Stromal cell of bone marrow (primary cell): ENCODE data around the gene DCLRE1C.
"Not testable (repeated sequence)": the region's sequence is repeated elsewhere in the genome, so short reads cannot be mapped to it uniquely, and the experiment has no call there.

ENCODE experiments used
- DNase-seq: peaks from one replicate; pipeline ENCODE4 v3.0.0-alpha.2; 2012; ENCODE audit warnings: low read depth

Gene DCLRE1C

DNA sequence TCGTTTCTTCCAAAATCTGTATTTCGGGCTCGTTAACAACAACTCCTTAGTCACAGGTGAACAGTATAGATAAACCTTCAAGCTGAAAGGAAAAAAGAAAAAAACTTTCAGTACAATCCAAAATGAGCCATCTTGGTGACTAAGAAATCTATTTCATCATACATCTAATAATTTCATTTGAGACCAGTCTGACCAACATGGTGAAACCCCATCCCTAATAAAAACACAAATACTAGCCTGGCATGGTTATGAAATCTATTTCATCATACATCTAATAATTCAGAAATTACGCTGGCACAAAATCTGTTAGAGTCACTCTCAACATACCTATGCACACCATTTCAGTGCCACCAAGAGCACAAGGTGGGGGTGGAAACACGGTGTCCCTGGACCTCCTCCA is 8.8 kb downstream of the DCLRE1C start:
- DNase-seq = no peak

DNA sequence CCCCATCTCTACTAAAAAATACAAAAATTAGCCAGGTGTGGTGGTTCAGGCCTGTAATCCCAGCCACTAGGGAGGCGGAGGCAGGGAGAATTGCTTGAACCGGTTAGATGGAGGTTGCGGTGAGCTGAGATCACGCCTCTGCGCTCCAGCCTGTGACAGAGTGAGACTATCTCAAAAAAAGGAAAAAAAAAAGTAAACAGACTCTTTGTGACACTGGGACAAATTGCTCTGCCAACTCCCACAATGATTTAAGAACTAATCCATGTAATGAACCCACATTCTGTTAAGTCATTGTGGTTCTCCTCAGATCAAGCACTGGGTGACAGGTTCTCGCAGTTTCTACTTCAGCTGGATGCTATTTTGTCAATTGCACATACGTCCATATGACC is 11.0 kb downstream of the DCLRE1C start:
- DNase-seq = not testable (repeated sequence)

DNA sequence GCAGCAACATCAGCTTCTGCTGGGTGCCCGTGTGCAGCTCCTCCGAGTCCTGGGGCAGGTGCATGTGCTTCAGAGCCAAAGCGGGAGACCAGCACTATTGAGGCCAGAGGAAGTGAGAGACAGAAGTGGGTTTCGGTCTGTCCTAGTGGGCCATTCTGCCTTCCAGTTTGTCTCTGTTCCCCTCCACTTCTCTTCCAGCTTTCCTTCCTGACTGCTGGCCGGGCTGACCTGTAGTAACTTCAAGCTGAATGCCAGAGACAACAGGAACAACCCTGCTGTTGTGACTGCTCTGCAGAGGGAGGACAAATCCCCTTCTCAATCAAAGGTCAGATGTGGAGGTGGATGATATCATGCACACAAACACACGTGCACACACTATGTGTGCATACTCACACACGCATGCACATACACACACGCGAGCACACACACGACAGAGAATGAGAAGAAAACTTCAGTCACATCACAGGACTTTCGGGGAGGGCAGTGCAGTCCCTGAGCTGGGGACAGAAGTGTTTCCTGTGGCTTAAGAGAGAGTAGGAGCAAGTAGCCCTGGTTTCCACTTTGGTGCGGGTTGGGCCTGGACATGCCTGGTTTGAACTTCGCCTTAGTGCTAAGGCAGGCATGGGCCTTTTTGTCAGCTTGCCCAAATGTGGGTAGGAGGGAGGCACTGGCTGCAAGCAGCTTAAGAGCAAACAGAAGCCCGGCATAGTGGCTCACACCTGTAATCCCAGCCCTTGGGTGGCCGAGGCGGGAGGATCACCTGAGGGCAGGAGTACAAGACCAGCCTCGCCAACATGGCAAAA is 11.5 kb downstream of the DCLRE1C start:
- not testable (repeated sequence) for DNase-seq

DNA sequence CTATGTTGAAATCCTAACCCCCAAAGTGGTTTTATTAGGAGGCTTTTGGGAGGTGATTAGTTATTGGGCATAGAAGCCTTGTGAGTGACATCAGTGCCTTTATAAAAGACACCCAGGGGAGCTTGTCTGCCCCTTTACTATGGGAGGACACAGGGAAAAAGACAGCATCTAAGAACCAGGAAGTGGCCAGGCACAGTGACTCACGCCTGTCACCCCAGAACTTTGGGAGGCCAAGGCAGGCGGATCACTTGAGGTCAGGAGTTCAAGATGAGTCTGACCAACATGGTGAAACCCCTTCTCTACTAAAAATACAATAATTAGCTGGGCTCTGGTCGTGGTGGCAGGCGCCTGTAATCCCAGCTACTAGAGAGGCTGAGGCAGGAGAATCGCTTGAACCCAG is 14.9 kb downstream of the DCLRE1C start:
- DNase-seq = not testable (repeated sequence)

DNA sequence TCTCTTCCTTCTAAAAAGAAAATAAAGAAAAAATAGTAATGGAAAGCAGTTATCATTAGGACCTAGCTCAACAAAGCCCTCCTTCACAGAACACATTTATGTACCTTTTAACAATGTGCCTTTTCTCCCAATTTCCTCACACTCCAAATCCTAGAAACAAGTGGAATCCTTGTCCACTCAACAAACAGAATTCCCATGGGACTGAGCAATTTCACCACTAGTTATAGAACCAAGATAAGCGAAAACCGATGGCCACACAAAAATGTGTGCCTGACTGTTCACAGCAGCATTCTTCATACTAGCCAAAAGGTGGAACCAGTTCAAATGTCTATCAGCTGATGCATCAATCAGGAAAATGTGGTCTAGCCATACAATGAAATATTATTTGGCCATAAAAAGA is 17.3 kb downstream of the DCLRE1C start:
- DNase-seq = no peak

DNA sequence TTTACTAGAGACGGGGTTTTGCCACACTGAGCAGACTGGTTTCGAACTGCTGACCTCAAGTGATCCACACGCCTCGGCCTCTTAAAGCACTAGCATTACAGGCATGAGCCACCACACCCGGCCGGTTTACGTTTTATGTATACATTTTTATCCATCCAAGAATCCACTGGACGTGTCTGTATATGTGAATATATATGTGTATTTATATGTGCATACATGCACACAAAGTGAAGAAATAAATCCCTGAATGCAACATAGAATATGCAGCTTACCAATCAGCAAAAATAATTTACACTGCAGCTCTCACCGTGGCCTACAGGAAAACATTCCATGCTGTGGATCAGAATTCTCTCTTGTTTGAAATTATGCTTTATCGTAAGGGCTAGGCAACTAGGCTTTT is 23.3 kb downstream of the DCLRE1C start:
- no peak for DNase-seq

DNA sequence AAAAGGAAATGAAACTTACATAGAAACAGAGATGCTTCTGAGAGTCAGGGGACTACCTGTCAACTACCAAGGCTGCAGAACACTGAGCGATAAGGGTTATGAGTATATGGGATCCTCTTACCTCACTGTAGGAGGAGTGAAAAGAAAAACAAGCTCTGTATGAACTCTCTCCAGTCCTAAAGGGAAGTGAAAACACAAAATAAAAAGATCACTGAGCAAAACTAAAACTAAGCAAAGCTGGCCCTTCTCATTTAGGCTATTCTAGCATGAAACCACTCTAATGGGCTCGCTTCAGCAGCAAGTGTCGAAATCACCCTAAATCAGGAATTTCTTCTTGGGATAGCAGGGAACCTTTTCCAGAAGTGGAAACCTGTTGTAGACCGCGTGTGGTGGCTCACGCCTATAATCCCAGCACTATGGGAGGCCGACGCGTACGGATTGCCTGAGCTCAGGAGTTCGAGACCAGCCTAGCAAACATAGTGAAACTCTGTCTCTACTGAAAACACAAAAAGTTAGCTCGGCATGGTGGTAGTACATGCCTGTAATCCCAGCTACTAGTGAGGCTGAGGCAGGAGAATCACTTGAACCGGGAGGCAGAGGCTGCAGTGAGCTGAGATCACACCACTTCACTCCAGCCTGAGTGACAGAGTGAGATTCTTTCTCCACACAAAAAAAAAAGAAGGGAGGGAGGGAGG is 27.0 kb downstream of the DCLRE1C start:
- no peak for DNase-seq

DNA sequence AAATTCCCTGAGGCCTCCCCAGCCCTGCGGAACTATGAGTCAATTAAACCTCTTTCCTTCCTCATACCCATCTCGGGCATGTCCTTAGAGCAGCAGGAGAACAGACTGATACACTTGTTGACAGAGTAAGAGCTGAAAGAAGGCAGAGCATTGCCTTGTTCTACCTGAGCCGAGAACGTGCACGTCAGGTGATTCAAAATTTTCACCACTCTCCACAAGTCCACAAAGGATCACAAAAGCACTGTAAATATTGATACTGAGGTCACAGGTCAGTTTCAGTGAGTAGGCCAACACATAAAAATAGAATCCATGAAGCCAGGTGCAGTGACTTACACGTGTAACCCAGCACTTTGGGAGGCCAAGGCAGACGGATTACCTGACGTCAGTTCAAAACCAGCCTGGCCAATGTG is 27.8 kb downstream of the DCLRE1C start:
- no peak for DNase-seq

DNA sequence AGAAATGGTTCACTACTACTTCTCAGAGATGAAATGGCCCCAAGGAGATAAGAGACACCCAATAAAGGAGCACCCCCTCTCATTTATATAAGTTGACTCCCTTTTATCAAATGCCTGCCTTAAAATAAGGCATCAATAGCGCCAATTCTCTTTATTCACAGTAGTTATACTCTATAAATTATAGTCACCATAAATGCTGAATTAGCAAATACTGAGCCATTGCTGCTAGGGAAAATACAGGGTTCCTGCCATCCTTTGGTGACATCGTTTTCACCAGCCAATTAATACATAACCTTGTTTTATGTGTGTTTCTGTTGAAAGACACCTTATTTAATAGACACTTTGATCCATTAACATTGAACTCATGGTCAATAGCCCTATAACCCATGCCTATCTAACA is 28.6 kb downstream of the DCLRE1C start:
- no peak for DNase-seq

DNA sequence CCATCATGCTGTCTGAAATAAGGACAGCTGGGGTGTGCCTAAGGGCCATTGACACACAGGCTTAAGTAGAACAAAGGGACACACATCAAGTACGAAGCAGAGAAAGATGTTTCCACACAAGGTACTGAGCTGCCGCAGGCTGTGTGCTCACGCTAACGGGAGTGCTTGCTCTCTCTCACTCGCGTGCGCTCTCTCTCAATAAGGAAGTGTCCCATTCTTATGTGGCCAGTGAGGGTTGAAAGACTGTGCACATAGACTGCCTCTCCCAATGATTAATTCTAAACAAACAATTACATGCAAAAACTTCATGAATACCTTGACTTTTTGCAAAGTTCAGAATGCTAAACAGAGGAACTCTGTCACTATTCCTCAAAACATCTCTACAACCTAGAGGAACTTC is 29.9 kb downstream of the DCLRE1C start:
- no peak for DNase-seq

DNA sequence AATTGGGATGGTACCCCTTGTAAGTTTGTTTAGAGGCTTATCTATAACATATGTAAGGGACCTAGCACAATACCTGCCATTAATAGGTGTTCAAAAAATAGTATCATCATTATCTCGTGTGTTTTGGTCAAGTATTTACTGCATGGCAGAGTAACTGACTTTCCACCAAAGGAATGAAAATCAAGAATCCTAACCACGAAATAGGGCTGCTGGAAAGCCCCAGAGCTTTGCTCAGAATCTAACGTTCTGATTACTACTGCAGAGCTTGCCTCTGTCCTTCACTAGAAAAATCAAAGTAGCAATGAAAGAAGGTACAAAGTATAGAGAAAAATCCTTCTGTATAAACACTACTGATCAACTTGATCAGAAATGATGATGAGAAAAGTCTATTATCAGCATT is 34.9 kb downstream of the DCLRE1C start:
- no peak for DNase-seq

DNA sequence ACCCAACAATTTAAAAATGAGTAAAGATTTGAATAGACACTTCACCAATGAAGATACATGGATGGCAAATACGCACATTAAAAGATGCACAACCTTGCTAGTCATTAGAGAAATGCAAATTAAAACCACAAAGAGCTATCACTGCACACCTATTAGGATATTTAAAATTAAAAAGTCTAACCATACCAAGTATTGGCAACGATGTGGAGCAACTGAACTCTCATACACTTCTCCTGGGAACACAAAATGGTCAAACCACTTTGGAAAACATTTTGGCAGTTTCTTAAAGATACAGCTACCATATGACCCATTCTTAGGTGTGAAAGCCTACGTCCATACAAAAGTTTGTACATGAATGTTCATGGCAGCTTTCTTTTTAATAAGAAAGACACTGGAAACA is 36.1 kb downstream of the DCLRE1C start:
- no peak for DNase-seq

DNA sequence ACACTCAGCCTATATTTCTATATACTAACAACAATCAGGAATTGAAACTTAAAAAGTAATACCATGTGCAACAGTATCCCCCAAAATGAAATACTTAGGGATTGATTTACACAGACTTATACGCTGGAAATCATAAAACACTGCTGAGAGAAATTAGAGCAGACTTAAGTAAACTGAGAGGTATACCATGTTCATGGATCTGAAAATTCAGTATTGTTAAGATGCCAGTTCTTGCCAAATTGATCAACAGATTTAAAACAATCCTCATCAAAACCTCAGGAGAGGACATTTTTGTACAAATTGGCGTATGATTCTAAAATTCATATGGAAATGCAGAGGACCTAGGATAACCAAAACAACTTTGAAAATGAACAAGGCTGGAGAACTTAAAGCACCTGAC is 37.3 kb downstream of the DCLRE1C start:
- DNase-seq = no peak

DNA sequence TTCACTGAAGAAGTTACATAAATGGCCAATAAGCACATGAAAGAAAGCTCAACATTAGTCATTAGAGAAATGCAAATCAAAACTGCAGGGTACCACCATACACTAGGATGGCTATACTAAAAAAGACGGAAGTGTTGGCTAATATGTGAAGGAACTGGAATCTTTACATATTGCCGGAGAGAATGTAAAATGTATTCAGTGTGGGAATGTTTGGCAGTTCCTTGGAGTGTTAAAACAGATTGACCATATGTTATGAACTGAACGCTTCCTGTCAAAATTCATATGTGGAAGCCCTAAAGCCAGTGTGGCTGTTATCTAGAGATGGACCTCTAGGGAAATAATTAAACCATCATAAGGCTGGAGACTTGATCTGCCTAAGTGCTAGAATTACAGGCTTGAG is 42.1 kb downstream of the DCLRE1C start:
- DNase-seq = no peak

DNA sequence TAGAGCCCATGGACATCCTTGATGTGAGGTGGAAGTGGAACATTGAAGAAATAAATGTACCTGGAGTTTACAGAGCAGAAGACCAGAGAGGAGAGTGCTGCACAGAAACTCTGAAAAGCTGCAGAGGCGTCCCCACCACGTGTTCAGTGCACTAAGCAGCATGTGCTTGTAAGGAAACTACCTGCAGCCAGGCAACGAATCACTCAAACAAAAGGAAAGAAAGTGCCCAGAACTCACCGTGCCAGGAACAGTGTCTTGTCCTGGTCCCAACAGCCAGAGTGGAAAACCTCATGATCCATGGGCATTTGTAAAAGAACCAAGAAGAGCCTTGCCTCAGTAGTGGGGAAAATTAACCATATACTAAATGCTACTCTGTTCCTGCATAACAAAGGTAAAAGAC is 42.9 kb downstream of the DCLRE1C start:
- no peak for DNase-seq

DNA sequence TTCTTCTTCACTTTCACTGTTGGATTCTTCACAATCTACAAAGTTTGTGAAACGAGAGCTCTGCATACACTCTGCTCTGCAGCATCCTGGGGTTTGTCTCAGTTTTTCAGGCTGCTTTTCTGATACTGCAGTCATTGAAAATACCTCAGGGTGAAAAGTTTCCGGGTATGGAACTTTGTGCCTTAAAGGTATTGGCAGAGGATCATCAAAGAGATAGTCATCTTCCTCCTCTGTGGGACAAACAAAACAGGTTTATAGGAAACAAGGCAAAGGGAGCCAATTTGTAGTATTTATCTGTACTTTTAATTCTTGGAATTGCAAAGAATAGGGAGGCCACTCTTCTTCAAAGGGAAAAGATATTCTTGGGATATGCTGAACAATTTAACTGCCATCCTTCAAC is 44.8 kb downstream of the DCLRE1C start:
- no peak for DNase-seq

DNA sequence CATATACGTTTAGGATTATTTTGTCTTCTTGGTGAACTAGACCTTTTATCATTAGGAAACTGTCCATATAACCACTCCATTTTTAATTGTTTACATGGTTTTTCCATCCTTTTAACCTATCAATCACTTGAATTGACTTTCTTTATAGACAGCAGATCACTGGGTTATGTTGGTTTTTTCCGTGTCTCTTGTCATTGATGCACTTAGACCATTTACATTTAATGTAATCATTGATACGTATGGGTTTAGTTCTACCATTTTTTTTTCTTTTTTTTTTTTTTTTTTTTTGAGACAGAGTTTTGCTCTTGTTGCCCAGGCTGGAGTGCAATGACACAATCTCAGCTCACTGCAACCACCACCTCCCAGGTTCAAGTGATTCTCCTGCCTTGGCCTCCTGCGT is 46.3 kb downstream of the DCLRE1C start:
- not testable (repeated sequence) for DNase-seq

DNA sequence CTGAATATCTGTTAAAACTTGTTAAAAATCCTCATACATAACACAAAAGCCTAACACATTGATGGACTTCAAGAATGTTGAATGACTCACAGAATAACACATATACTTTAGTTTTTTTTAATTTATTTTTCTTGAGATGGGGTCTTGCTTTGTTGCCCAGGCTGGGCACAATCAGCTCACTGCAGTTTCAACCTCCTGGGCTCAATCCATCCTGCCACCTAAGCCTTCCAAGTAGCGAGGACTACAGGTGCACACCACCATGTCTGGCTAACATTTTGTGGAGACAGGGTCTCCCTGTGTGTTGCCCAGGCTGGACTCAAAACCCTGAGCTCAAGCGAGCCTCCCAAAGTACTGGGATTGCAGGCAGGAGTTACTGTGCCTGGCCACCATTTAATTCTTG is 47.1 kb downstream of the DCLRE1C start:
- no peak for DNase-seq

DNA sequence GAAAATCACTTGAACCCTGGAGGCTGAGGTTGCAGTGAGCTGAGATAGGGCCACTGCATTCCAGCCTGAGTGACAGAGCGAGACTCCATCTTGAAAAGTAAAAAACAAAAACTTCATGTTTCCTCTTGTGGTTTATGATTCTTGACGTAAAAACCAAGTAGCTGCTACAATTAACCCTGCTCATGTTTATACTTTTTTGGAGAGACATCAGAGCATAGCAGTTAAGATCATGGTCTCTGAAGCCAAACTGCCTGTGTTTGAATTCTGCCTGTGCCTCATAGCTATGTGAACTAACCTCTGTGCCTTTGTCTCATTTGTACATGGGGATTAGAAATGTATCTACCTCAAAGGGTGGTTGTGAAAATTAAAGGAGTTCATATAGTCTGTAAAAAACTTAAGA is 48.0 kb downstream of the DCLRE1C start:
- DNase-seq = no peak

DNA sequence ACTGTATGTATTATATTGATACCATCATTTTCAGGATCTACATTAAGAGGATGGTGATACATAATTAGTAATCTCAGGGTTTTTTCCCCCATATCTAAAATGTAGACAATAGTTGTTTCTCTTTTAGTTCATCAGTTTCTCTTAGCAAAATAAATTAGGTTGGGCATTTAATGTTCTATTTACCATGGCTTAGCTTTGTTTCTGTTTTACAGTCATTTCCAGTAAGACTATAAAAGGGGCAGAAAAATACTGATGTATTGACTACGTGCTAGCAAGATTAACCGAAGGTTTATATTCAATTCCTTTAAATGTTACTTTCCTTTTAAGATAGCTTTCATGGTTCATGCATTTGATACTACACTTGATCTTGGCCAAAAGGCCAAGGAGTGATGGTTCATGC is 49.0 kb downstream of the DCLRE1C start:
- DNase-seq = no peak

DNA sequence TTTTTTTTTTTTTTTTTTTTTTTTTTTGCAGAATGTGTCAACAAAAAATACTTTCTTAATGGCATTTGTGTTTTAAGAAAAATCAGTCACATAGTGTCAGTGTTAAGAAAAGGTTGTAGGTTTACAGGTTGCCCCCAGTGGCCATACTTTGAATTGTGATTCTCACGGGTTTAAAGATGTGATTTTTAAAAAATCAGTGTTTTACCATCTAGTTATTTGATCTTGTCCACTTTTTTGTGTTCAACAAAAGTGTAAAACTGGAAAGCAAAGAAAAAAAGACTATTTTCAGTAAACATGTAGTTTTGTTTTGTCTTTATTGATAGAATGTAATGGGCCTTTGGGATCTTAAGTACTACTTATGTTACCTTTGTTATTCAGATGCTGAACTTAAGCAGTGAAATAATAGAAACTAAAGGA is 49.6 kb downstream of the DCLRE1C start:
- no peak for DNase-seq

DNA sequence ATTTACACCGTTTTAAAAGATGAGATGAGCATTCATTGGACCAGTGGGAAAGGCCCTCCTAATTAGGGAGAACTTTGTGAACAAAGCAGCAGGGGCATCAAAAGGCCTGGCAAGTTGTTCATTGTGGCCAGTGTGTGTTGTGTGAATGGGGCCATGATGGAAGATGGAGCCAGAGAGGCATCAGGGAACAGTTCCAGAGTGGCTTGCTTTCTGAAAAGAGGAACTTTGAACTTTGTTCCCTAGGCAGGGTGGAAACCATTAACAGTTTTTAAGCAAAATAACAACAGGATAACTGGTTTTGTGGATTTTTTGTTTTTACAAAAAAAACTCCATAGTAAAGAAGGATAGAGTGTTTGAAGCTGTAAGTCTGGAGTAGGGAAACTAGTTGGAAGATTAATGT is 62.7 kb downstream of the DCLRE1C start:
- no peak for DNase-seq

DNA sequence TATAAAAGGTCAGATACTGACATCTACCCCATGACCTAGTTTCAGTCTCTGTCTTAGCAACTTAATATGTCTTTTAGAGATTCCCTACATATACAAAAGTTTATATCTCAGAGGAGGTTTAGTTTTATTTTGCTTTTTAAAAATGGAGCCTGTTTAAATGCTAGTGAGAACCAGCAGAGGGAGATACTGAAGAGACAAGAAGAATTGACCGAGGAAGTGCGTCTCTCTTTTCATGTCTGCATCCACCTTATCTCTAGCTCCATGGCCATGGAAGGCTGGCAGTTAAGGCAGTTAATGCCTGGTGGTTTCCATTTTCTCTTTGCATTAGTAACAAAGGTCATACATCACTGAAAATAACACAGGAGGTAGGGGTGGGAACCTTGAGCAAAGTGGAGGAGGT is 64.6 kb downstream of the DCLRE1C start:
- no peak for DNase-seq

DNA sequence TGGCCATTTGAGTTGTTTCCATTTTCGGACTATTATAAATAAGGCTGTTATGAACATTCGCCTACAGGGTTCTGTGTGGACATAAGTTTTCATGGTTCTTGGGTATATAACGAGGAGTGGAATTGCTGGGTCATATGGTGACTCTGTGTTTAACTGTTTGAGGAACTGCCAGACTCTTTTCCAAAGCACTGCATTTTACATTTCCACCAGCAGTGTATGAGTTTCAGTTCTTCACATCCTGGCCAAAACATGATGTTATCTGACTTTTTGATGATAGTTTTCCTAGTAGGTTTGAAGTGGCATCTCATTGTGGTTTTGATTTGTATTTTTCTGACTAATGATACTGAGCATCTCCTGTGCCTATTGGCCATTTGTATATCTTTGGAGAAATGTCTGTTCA is 69.8 kb downstream of the DCLRE1C start:
- no peak for DNase-seq
